NCI-H146 treated with DMSO at 0.1 percent for 48 hours (cell line): ENCODE measurements around the gene RGSL1.

Source experiments
- DNase-seq: peaks from one replicate; lab custom pipeline; 2025; ENCODE audit not compliant: unreplicated experiment; lab: John Stamatoyannopoulos, UW

Gene RGSL1

DNA sequence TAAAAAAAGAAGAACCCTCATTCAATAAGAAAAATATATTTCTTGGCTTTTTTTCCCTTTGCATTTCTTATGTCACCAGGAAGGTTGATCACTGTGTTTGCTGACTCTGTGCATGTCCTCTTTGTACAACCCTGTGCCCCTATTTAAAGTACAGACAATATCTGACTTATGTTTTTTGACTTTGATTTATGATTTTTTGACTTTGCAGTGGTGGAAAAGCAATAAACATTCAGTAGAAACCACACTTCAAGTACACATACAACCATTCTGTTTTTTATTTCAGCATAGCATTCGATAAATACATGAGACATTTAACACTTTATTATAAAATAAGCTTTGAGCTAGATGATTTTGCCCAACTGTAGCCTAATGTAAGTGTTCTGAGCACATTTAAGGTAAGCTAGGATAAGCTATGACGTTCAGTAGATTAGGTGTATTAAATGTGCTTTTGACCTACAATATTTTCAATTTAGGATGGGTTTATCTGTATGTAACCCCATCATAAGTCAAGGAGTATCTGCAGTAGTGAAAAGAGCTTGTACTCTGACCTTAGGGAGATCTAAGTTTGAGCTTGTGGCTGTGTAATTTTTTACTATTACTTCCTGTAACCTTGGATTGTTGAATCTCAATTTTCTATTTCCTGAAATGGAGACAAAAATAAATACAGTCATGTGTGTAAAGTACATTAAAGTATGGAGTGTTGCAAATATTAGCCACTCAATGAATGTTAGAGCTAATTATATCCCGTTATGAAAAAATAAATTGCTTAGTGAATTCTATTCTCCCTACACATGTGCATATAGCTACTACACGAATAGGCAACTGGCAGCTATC is 137.9 kb downstream of the RGSL1 start:
- no peak for DNase-seq

DNA sequence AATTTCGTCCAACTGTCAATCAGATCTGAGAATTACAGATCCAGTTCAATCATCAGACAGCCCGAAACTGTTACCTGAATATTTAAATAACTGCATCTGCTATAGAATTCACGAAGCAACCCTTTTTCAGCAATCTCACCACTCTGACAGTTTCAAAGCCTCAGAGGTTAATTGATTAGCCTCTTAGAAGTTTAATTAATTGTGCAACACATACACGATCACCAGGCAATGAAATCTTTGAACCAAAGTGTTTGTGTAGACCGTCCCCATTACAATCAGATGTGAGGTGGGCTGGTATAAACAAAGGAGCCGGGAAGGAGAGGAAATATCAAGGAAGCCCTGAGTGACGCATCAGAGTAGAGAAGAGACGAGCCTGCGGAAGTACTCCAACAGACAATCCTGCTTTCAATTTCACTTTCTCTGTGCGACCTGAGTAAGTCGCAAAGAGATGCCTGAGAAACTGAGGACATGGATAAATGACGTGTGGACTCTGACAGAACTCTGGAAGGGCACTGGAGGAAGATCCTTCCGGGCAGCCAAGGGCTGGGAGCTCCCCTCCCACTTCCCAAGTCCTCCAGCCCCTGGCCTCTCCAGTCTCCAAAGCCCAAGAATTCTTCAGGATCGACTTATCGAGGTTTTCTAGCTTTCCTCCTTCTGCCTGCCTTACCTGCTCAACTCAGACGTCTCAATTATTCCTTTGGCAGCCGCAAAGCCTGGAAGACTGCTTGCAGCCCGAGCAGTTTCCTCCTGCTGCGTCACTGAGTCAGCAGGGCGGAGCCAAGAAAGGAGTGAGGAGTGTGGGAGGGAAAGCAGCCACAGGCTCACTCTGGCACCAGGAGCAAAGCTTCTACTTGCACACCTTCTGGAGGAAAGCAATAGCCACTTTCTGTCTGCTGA is 138.8 kb downstream of the RGSL1 start, which contains the start of gene RNASEL:
Gene RNASEL, minus strand, starts transcription at position 757 of the 897 bp plus-strand sequence. CDS start 2,450 bp downstream, outside the sequence.
- DNase-seq, result no peak

DNA sequence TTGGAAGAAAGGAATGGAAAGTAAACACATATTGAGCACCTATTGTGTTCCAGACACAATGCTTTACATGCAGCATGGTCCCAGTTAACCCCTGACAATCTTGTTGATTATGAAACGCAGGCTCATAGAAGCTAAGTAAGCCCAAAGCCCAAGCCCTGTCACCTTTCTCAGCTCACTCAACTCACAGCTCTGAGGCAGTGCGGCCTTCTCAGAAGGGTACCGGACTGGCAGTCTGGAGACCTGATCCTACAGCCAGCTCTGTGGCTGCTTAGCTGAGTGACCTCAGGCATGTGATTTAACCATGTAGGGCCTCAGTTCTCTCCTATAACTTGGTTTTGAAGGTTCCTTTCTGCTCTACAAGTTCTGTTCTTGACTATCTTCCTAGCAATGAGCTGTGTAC is 139.6 kb downstream of the RGSL1 start:
- DNase-seq, result no peak

DNA sequence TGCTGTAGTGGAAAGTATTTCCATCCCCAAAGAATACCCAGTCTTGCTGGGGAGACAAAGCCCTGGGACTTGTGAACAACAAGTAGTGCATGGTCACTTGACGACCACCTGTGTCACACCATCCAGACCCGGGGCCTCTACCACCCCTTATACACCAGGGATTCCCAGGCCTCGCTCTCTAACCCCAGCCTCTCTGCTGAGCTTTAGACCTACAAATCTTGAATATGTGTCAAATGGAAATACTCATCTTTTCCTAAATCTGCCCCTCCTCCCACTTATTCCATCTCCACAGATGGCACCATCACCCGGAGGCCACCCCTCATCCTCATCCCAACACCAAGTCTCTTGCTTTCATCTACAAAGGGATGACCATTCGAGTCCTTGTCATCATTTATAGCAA is 140.0 kb downstream of the RGSL1 start:
- DNase-seq, result no peak

DNA sequence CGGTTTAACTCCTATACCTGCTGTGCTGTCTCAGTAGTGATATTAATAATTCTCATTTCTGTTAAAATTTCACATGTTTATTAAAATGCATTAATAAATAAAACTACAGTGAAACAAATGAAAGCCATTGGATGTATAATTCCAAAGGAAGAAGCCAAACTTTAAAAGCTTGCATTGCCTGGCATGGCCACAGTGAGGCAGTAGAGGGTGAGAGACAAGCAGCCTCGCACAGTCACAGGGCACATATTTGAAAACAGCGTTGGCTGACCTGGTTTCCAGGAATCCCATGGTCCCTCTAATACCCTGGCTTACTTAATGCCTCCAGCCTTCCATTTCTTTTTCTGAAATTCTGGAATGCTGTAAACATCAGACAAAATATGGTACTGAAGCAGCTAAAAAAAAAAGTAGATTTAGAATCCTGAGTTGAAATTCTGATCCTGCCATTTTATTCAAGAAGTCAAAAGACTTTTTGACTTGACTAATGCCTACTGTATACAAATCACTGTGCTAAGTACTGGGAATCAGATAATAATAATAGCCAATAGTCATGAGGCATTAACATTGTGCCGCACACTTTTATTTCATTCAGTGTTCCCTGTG is 145.8 kb downstream of the RGSL1 start:
- DNase-seq, result peak; percentile 34

DNA sequence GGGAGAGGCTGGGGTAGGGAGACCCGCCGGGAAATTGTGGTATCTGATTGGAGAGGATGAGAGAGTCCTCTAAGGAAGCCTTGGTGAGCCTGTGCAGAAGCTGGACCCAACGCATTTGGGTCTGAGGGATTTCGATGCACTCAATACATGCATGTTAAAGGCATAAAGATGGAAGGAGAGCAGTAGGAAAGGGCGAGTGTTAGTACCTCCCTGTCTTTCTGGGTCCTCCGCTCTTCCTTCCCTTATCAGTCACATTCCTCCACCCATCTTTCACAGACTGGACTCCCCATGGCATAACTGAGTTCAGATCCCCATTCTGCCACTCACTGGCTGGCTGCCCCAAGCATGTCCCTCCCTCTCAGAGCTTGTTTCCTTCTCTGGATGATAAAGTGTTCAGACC is 147.0 kb downstream of the RGSL1 start:
- no peak for DNase-seq

DNA sequence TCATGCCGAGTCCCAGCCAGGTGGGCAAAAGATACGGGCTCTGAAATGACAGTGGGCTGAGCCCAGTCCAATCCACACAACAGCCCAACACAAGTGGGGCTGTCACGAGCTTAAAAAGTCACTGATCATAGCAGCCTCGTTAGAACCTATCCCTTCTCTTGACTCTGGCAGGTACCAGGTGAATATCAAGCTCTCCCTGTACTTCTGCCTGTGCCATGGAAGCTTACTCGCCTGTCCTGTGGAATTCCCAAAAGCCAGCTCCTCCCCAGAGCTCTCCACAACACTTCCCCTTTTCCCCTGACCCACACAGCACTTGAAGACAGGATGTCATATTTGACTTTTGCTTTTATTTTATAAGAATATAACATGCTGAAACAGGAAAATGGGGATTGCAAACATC is 148.3 kb downstream of the RGSL1 start:
- DNase-seq, result no peak

DNA sequence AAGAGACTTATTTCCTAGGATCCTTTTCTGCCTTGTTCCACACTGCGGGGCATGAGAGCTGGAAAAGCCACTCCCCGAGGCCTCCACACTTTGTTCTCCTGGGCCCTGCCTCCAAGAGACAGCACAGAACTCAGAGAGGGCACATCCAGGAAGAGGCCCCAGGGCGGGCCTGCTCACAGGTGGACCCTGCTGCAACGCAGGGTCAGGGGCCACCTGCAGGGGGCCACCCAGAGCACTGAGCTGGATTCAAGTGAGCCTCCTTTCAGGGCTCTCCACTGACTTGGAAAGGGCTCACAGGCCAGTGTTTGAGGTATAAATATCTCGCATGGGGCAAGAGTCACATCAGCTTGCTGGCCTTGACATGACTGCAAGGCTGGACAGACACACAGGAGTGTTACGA is 149.4 kb downstream of the RGSL1 start:
- DNase-seq, result no peak

DNA sequence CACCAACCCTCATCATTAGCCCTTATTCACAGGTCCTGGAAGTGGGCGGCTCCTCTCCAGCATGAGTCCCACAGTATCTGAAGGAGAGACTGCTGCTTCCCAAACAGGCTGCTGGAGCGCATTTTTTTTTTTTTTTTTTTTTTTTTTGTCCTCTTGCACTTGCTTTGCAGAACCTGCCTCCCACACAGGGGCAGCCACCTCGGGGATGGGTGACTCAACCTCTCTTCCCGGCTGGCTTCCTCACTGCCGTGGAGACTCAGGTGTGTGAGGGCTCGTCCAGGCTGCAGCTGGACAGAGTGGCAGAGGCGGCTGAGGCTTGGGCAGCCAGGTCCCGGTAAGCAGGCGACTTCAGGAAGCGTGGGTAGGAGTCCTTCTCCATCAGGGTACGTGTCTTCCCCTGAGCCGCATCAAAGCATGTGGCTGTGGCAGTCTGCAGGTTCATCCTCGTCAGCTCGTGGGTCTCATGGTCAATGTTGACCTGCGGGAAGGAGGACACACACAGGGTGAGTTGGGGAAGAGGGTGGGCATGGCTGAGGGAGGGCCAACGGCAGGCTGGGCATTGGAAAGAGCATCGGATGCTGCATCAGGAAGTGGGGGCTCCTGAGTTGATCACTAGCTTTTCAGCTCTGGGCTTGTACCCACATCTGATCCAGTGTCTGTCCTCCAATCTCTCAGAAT is 150.2 kb downstream of the RGSL1 start:
- no peak for DNase-seq

DNA sequence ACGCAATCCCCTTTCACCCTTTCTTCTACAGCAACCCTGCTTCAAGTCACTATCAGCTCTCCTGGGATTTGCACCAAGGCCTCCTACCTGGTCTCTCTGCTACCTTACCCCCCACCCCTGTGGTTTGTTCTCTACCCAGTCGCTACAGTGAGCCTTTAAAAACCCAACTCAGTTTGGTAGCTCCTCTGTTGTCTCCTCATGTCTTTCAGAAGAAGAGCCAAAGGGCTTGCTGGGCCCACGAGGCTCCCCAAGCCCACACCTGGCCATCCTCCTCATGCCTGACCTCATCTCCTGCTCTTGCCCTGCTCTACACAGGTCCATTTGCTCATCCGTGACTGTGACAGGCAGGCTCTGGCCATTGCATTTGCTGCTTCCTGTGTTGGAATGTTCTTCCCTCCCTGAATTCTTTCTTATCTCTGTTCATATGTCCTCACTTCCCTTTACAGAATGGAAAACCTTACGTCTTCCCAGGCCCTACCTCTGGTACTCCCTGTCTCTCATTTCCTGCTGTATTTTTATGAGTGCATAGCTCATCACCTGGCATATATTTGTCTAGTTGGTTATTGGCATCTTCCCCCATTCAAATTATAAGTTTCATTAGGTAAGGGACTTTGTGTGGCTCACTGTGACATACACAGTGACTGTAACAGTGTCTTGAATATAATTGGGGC is 150.9 kb downstream of the RGSL1 start:
- no peak for DNase-seq

DNA sequence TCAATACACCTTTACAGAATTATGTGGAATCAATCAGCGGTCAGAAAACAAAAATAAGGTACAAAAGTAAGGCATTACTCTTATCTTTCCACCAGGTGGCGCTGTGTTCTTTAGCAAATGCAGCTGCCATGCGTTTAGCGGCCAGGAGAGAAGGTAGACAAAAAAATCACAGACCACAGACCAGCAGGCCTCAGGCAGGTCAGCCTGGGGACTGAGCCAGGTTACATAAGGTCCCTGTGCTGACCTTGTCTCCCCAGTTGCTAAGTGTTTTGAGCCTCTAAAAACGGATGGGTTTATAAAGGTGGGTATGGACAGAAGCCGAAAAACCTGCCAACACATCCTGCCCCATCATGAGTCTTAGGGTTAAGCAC is 151.5 kb downstream of the RGSL1 start:
- peak; percentile 83 for DNase-seq

DNA sequence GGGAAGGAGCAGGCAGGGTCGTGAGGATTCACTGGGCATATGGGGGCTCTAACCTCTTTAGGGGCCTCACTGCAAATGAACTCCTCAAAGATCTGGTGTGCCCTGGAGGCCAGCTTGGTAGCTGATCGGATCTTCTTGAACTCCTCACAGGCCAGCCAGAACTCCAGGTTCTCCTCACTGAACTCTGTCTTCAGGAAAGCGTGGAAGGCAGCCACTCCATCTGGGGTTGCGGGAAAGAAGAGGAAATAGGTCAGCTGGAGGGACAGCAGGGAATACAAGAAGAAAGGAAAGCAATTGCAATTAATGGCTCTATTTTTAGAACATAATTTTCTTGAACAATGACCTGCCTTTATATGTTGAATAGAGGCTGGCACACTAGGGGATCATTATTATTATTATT is 152.0 kb downstream of the RGSL1 start:
- DNase-seq, result peak; percentile 91

DNA sequence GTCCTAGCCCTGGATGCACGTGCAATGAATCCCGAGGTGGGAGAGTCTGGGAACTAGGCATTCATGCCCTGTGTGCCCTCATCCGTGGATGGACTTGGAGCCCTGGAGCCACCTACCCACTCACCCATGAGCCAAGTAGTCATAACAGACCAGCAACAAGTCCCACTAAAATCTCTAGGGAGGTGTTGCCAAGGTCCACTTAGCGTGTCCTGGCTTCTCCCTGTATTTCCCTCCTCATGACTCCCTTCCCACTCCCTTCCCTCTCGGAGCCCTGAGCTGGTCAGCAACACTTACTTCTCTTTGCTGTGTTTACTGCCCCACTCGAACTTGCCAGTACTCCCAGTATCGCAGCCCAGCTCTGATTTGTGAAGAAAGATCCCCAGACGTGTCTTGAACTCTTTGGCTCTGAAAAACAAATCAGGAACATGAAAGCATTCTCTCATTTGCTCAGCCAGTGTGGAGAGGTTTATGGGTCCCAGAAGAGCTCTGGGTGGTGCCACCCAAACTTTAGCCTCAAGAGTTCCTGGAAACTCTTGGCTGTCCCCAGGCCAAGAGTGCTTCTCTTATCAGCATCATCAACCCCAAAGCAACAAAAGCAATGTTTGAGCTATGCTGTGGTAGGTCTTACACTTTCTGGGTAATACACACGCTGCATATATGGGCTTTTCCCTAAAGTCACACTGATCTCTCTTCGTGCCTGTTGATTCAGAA is 153.1 kb downstream of the RGSL1 start:
- no peak for DNase-seq

DNA sequence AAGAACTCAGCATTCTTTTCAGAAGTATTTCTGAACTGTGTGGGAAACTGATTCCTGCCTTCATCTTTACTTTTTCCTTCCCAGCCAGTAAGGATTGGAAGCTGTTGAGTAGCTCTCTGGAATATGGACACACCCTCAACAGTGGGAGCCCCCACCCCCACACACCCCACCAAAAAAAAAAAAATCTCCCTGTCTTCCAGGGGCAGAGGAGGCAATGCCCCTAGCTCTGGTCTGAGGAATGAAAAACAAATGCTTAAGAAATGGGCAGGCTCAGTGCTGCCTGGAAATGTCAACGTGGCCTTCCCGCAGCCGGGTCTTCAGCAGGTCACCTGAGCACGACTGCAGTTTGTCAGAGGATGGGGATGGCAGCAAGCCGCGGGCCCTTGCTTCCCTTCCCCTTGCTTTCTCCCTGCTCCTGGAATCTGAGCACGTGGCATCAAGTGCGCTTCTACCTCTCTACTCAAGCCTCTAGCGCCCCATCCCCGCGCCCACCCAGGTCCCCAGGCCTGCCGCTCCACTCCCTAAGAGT is 153.8 kb downstream of the RGSL1 start:
- no peak for DNase-seq

DNA sequence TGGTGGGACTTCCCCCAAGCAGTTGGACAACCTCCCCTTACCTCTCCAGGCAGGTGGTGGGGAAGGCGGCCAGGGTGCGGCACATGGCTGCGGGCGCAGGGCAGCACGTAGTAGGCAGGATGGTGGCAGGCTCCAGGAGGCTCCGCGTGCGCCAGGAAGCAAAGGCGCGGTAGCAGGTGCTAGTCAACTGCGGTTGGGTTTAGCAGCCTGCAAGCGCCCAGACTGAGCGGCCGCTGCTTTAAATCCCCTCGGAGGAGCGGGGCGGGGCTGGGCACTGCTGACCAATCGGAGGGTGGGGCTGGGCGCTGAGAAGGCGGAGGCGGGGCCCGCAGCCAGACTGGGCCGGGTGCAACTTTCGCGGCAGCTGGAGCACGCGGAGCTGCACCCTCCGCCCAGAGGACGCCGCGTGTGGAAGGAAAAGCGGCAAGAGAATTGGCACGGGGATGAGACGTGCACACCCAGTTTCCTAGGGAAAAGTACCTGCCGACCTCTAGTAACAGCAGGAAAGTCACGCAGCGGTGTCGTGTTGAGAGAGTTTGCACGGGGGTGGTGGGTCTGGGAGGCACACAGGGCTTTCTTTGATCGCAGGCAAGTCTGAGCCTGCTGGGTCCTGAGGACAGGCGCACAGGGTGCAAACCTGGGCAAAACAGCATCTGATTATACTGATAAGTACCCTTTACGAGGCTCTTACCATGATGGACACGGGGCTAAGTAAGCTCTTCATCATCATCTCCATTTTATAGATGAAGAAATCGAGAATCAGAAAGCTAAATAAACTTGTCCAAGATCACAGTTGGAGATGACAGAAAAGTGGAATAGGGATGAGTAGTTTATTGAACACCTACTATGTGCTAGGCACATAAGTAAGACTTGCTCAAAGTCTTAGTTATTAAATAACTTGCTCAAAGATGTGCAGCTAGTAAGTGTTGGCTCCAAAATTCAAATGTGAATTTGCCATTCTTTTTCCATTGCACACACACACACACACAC is 154.5 kb downstream of the RGSL1 start, which contains the start of gene RGS16:
Gene RGS16, minus strand, starts transcription at position 215 of the 990 bp plus-strand sequence. Its CDS starts 130 bp downstream, at position 85.
- DNase-seq, result peak; percentile 89

DNA sequence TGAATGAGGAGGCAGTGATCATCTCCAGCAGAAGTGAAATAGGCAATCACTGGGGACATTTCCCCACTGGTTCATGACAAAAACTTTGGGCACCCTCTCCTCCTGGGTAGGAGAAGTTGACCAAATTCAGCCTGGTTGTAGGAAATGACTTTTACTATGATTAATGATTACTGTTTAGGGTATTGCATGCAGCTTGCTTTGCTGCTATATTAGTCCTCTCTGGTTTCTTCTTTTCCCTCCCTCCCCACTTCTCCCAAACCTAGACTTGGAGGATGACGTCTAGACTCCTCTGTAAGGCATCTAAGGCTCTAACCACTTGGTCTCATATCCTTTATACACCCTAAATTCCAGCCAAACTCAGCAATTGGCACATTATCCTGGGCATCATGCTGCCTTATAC is 157.6 kb downstream of the RGSL1 start:
- DNase-seq, result no peak

DNA sequence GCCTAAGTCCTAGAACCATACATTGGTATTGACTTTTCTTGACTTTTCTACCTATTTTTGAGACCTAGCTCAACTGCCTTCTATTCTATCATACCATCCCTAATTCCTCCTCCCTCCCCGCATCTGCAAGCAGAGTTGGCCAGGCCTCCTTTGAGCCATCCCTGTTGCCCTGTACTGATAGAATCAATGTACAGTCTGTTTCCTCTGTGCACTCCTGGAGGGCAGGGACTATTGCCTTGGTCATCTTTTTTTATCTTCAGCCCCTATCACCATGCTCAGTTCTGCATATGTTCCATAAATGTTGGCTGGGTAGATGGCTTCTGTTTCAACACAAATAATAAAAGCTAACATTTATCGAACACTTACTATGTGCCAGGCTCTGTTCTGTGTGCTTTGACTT is 158.3 kb downstream of the RGSL1 start:
- DNase-seq, result no peak

DNA sequence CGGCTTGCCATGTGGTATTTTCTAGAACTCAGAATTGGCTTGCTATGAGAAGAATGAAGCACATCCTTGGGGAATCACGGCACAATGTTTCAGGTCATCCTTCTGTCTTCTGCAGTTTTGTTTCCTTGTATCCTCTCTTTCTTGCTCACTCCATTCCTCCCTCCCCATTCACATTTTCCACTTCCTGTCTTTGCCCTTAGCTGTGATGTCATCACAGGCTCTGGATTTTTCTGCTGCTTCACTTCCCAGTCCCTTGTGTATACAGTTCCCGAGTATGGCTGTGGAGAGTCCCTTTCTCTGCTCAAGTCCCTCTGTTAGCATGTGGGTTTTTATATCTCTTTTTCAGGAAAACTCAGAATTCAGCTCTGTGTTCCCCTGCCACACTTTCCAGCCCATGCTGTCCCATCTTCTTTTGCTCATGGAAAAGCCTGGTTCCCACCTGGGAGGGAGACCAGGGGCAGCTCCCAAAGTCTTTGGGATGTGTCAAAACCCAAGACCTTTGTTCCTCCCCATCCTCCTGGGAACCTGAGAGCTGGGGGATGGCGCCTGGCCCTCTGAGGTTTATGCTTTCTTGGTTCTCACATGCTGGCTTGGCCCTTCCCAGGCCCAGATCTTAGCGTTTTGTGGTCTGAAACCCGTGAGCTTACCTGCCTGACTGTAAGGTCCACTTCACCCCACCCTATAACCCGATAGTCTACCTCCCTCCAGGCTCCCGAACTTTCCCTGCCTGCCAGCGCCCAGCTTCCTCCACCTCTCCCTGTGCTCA is 159.1 kb downstream of the RGSL1 start:
- DNase-seq, result no peak
